Liver (tissue), 9 donors: Measurements from ENCODE around the gene RPS6KA6. TPM values are rescaled to one million over a fixed set of nuclear protein-coding genes. Genes with fewer than 3 reads are reported as not detected.

ENCODE experiments used
- DNase-seq: peaks from one replicate; pipeline ENCODE4 v3.0.0-alpha.2; 2017; ENCODE audit warnings: low spot score
- H3K27ac ChIP-seq, 2 donors: one replicate each; pipeline ENCODE4 v1.7.0; 2013; ENCODE audit warnings: inconsistent platforms in 2 of 2, low read length in 2 of 2, control low read depth in 1 of 2, low read depth in 1 of 2, mild to moderate bottlenecking in 1 of 2
- H3K27me3 ChIP-seq, 4 donors: one replicate each; pipeline versions ENCODE4 v1.6.1 to v1.7.0; 2013; ENCODE audit warnings: low read length in 3 of 4, inconsistent platforms in 1 of 4, mild to moderate bottlenecking in 1 of 4, moderate library complexity in 1 of 4; ENCODE audit not compliant: control insufficient read depth in 4 of 4, insufficient read depth in 4 of 4
- H3K36me3 ChIP-seq, 4 donors: one replicate each; pipeline versions ENCODE4 v1.6.1 to v1.7.0; 2013; ENCODE audit warnings: low read length in 3 of 4, mild to moderate bottlenecking in 3 of 4, low read depth in 1 of 4, moderate library complexity in 1 of 4; ENCODE audit not compliant: control insufficient read depth in 4 of 4, insufficient read depth in 3 of 4
- H3K4me1 ChIP-seq, 4 donors: one replicate each; pipeline versions ENCODE4 v1.6.1 to v1.7.0; 2013; ENCODE audit warnings: low read length in 3 of 4, mild to moderate bottlenecking in 3 of 4, moderate library complexity in 1 of 4; ENCODE audit not compliant: control insufficient read depth in 4 of 4, insufficient read depth in 4 of 4
- H3K4me3 ChIP-seq, 3 donors: one replicate each; pipeline versions ENCODE4 v1.6.1 to v1.7.0; 2013; ENCODE audit warnings: low read length in 3 of 3, control low read depth in 1 of 3, low read depth in 1 of 3, mild to moderate bottlenecking in 1 of 3
- H3K9ac ChIP-seq, 2 donors: one replicate each; pipeline ENCODE4 v1.7.0; 2013; ENCODE audit warnings: low read length in 2 of 2, mild to moderate bottlenecking in 2 of 2, moderate library complexity in 2 of 2, control low read depth in 1 of 2, low read depth in 1 of 2
- H3K9me3 ChIP-seq, 4 donors: one replicate each; pipeline versions ENCODE4 v1.6.1 to v1.7.0; 2013; ENCODE audit warnings: low read length in 3 of 4; ENCODE audit not compliant: control insufficient read depth in 4 of 4
- ATF3 ChIP-seq: IDR thresholded peaks from 2 replicates; pipeline ENCODE4 v1.6.1; 2016; ENCODE audit warnings: antibody characterized with exemption
- EGR1 ChIP-seq, 2 donors: IDR thresholded peaks; 2 replicates each; pipeline ENCODE4 v1.6.1; 2016 to 2018; ENCODE audit warnings: antibody characterized with exemption in 2 of 2, low read depth in 2 of 2
- FOXA1 ChIP-seq: IDR thresholded peaks from 2 replicates; pipeline ENCODE4 v1.6.1; 2016; ENCODE audit warnings: antibody characterized with exemption
- FOXA2 ChIP-seq: IDR thresholded peaks from 2 replicates; pipeline ENCODE4 v1.6.1; 2016; ENCODE audit warnings: antibody characterized with exemption
- HNF4A ChIP-seq, 2 donors: conservative IDR thresholded peaks; 2 replicates each; pipeline ENCODE4 v1.6.1; 2016; ENCODE audit warnings: antibody characterized with exemption in 2 of 2, mild to moderate bottlenecking in 2 of 2
- HNF4G ChIP-seq: IDR thresholded peaks from 2 replicates; pipeline ENCODE4 v1.6.1; 2016; ENCODE audit warnings: antibody characterized with exemption
- NR2F2 ChIP-seq: IDR thresholded peaks from 2 replicates; pipeline ENCODE4 v1.6.1; 2016; ENCODE audit warnings: antibody characterized with exemption
- RAD21 ChIP-seq, 2 donors: IDR thresholded peaks; 2 replicates each; pipeline ENCODE4 v1.6.1; 2016; ENCODE audit warnings: antibody characterized with exemption in 2 of 2, mild to moderate bottlenecking in 2 of 2
- REST ChIP-seq: IDR thresholded peaks from 2 replicates; pipeline ENCODE4 v1.6.1; 2016; ENCODE audit warnings: antibody characterized with exemption, mild to moderate bottlenecking
- RXRA ChIP-seq, 2 donors: IDR thresholded peaks; 2 replicates each; pipeline ENCODE4 v1.6.1; 2017 to 2018; ENCODE audit warnings: antibody characterized with exemption in 2 of 2, mild to moderate bottlenecking in 1 of 2
- SP1 ChIP-seq: IDR thresholded peaks from 2 replicates; pipeline ENCODE4 v1.6.1; 2018; ENCODE audit warnings: antibody characterized with exemption, mild to moderate bottlenecking
- TAF1 ChIP-seq: conservative IDR thresholded peaks from 2 replicates; pipeline ENCODE4 v1.6.1; 2016; ENCODE audit warnings: antibody characterized with exemption, mild to moderate bottlenecking
- YY1 ChIP-seq: IDR thresholded peaks from 2 replicates; pipeline ENCODE4 v1.6.1; 2016; ENCODE audit warnings: antibody characterized with exemption, mild to moderate bottlenecking
- WGBS: extraction: QIAGEN DNeasy Blood & Tissue Kit; methylation state at CpG from one replicate; pipeline ENCODE4 v1.1.7; 2013; 5-methylcytosine and 5-hydroxymethylcytosine counted together
- polyA plus RNA-seq, 2 donors: library from polyadenylated mRNA; stranded (reverse) in 1 of 2; unstranded in 1 of 2; fragments of 200-250 nt in 1 of 2; fragments of >200 nt in 1 of 2; fragmentation: Nextera tagmentation in 1 of 2; extraction: Ambion mirVana in 1 of 2; gene quantifications; one replicate each; pipeline versions ENCODE4 v1.2.1 to v1.2.3, GENCODE V29; 2013 to 2015
- total RNA-seq, 2 donors: library from RNA; depleted of rRNA; stranded (reverse); fragments of >200 nt; gene quantifications; one replicate each; pipeline ENCODE4 v1.2.3, GENCODE V29; 2014
- TF ChIP-seq, protein P1 (sequence below): IDR thresholded peaks from 2 replicates; pipeline ENCODE4 v1.6.1; 2016; ENCODE audit warnings: antibody characterized with exemption
- donor health status: healthy.
- donor health status: healthy.
- donor health status: healthy.
- donor health status: healthy.
- donor health status: healthy.

RPS6KA6 gene
- total and polyA plus RNA-seq, 4 donors, result 0.39 to 1.9 (median 0.91) TPM

- no peaks in the 10 kb centered on the region for H3K4me1 ChIP-seq
- H3K27me3 ChIP-seq, result no peaks in the 10 kb centered on the region
- WGBS, result 86% methylated on average over 9 of the region's 9 CpGs
- no peak for DNase-seq
- no peak overlapping the region for H3K27ac ChIP-seq
- TF ChIP-seq HNF4A (conservative IDR thresholded peaks at IDR 0.05), result no peak
- TF ChIP-seq EGR1 (IDR thresholded peaks at IDR 0.05; ENCODE audit: low read depth in 2 of 2), result no peak
- no peak for TF ChIP-seq RAD21 (IDR thresholded peaks at IDR 0.05)
- TF ChIP-seq FOXA2, result no peak
- H3K9ac ChIP-seq, result no peak overlapping the region
- H3K36me3 ChIP-seq, result no peaks in the 10 kb centered on the region
- peaks cover 0 to 3% (median 0%) of the 10 kb centered on the region in 4 donors for H3K9me3 ChIP-seq
- no peak overlapping the region for H3K4me3 ChIP-seq
These were observed 109.0 kb downstream of the RPS6KA6 start for GRCh38 chrX:84078991-84079390.

GRCh38 chrX:84064814-84065213 lies 123.2 kb downstream of the RPS6KA6 start:
- no peak for DNase-seq
- WGBS, result 84% methylated on average over 2 of the region's 2 CpGs

More at GRCh38 chrX:84064814-84065213, 123.2 kb downstream of the RPS6KA6 start:
- Histone ChIP-seq H3K9me3 (no peaks in the 10 kb centered on the region), H3K4me1 (no peaks in the 10 kb centered on the region), H3K27me3 (no peaks in the 10 kb centered on the region), H3K4me3 (no peak overlapping the region), H3K36me3 (no peaks in the 10 kb centered on the region), H3K9ac (no peak overlapping the region), H3K27ac (no peak overlapping the region)
- TF ChIP-seq RXRA (IDR thresholded peaks at IDR 0.05), result no peak
- no peak for TF ChIP-seq REST
- TF ChIP-seq EGR1 (IDR thresholded peaks at IDR 0.05; ENCODE audit: low read depth in 2 of 2), result no peak
- TF ChIP-seq, protein P1, sequence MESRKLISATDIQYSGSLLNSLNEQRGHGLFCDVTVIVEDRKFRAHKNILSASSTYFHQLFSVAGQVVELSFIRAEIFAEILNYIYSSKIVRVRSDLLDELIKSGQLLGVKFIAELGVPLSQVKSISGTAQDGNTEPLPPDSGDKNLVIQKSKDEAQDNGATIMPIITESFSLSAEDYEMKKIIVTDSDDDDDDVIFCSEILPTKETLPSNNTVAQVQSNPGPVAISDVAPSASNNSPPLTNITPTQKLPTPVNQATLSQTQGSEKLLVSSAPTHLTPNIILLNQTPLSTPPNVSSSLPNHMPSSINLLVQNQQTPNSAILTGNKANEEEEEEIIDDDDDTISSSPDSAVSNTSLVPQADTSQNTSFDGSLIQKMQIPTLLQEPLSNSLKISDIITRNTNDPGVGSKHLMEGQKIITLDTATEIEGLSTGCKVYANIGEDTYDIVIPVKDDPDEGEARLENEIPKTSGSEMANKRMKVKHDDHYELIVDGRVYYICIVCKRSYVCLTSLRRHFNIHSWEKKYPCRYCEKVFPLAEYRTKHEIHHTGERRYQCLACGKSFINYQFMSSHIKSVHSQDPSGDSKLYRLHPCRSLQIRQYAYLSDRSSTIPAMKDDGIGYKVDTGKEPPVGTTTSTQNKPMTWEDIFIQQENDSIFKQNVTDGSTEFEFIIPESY, result no peak
- no peak for TF ChIP-seq FOXA2
- TF ChIP-seq HNF4G, result no peak
- TF ChIP-seq HNF4A (conservative IDR thresholded peaks at IDR 0.05), result no peak
- no peak for TF ChIP-seq TAF1
- no peak for TF ChIP-seq FOXA1
- TF ChIP-seq NR2F2, result no peak
- no peak for TF ChIP-seq ATF3
- no peak for TF ChIP-seq YY1
- TF ChIP-seq SP1, result no peak
- TF ChIP-seq RAD21 (IDR thresholded peaks at IDR 0.05), result no peak
